Measurements from ENCODE around the gene SIRPA. TPM values are rescaled to one million over a fixed set of nuclear protein-coding genes. Genes with fewer than 3 reads are reported as not detected.

Gene SIRPA
- total RNA-seq, 2 donors from 2014 or later, result 9.8 to 12.2 TPM

- H3K4me1 ChIP-seq, result peaks cover 3% of the 10 kb centered on the region
- intact Hi-C loops (cut with DNase I), result no loop called here
- no peak overlapping the region for H3K27ac ChIP-seq
These were observed 48.2 kb downstream of the SIRPA start for GRCh38 chr20:1943275-1944002.

GRCh38 chr20:1944345-1945091 is 49.3 kb downstream of the SIRPA start:
- Histone ChIP-seq H3K9me3 (no peaks in the 10 kb centered on the region), H3K36me3 (no peaks in the 10 kb centered on the region), H3K9ac (ENCODE audit: low read depth in 2 of 2, low read length in 2 of 2) (peak overlapping the region in 1 of 2 donors; percentile 44), H3K4me1 (peaks cover 3% of the 10 kb centered on the region), H3K27ac (no peak overlapping the region), H3K27me3 (no peaks in the 10 kb centered on the region), H3K4me3 (no peak overlapping the region)
- intact Hi-C loops (cut with DNase I), result no loop called here
- no peak for DNase-seq
- TF ChIP-seq CTCF (IDR thresholded peaks at IDR 0.05), result no peak

More at GRCh38 chr20:1943275-1944002, 48.2 kb downstream of the SIRPA start:
- Histone ChIP-seq H3K36me3 (no peaks in the 10 kb centered on the region), H3K4me3 (no peak overlapping the region), H3K27me3 (no peaks in the 10 kb centered on the region), H3K9me3 (no peaks in the 10 kb centered on the region), H3K9ac (ENCODE audit: low read depth in 2 of 2, low read length in 2 of 2) (no peak overlapping the region)
- no peak for TF ChIP-seq CTCF (IDR thresholded peaks at IDR 0.05)
- peak; percentile 30 for DNase-seq

- Histone ChIP-seq H3K27me3 (no peaks in the 10 kb centered on the region), H3K4me1 (peaks cover 3% of the 10 kb centered on the region), H3K9ac (ENCODE audit: low read depth in 2 of 2, low read length in 2 of 2) (no peak overlapping the region), H3K27ac (no peak overlapping the region), H3K36me3 (no peaks in the 10 kb centered on the region), H3K9me3 (no peaks in the 10 kb centered on the region), H3K4me3 (no peak overlapping the region)
- no peak for TF ChIP-seq CTCF (IDR thresholded peaks at IDR 0.05)
- peak; percentile 27 for DNase-seq
- intact Hi-C loops (cut with DNase I), result no loop called here
These were observed 50.0 kb downstream of the SIRPA start for GRCh38 chr20:1945134-1945618.

- no peak for DNase-seq
- Histone ChIP-seq H3K9ac (ENCODE audit: low read depth in 2 of 2, low read length in 2 of 2) (no peak overlapping the region), H3K36me3 (no peaks in the 10 kb centered on the region), H3K4me1 (peaks cover 3% of the 10 kb centered on the region), H3K4me3 (no peak overlapping the region), H3K9me3 (no peaks in the 10 kb centered on the region), H3K27ac (no peak overlapping the region), H3K27me3 (no peaks in the 10 kb centered on the region)
- intact Hi-C loops (cut with DNase I), result no loop called here
- no peak for TF ChIP-seq CTCF (IDR thresholded peaks at IDR 0.05)
These were observed 50.5 kb downstream of the SIRPA start for GRCh38 chr20:1945660-1946059.

GRCh38 chr20:1946442-1946761 is 51.2 kb downstream of the SIRPA start:
- no peak overlapping the region for H3K27ac ChIP-seq
- intact Hi-C loops (cut with DNase I), result no loop called here
- H3K4me1 ChIP-seq, result peaks cover 3% of the 10 kb centered on the region
- H3K9ac ChIP-seq (ENCODE audit: low read depth in 2 of 2, low read length in 2 of 2), result no peak overlapping the region
- no peak for DNase-seq
- TF ChIP-seq CTCF (IDR thresholded peaks at IDR 0.05), result no peak
- no peaks in the 10 kb centered on the region for H3K27me3 ChIP-seq
- no peaks in the 10 kb centered on the region for H3K36me3 ChIP-seq
- H3K9me3 ChIP-seq, result no peaks in the 10 kb centered on the region
- H3K4me3 ChIP-seq, result no peak overlapping the region
